Ovary (tissue), 3 donors: ENCODE data around the gene LRRK2.

Source experiments
- EP300 ChIP-seq: sonication (generic); formaldehyde crosslinking; IDR thresholded peaks from one replicate; pipeline ENCODE4 v1.6.1; 2017; ENCODE audit warnings: antibody characterized with exemption
- POLR2A ChIP-seq: fragments of 450-650 bp; IDR thresholded peaks from one replicate; pipeline ENCODE4 v1.6.1; 2017; ENCODE audit warnings: antibody characterized with exemption, mild to moderate bottlenecking, moderate library complexity
- TF ChIP-seq, protein P1 (sequence below), 3 donors: fragments of 450-650 bp in 2 of 3; fragments of 200-600 bp in 1 of 3; IDR thresholded peaks; one replicate each; pipeline versions ENCODE4 v1.5.1 to v1.8.0; 2016 to 2022; ENCODE audit warnings: antibody characterized with exemption in 3 of 3, mild to moderate bottlenecking in 1 of 3
- donor health status: DM: no; HTN: no; CAD: no.

DNA sequence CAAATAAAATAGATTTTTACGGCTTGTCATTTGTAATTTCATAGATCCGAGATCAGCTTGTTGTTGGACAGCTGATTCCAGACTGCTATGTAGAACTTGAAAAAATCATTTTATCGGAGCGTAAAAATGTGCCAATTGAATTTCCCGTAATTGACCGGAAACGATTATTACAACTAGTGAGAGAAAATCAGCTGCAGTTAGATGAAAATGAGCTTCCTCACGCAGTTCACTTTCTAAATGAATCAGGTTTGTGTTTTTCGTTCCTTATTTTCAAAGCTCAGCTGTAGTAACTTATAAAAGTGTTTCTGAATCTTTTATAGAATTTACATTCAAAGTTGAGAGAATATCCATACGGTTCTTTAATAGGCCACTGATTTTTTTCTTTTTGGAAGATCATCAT lies 89.1 kb downstream of the LRRK2 start:
- TF ChIP-seq POLR2A (no peak), EP300 (no peak)
- TF ChIP-seq, protein P1, sequence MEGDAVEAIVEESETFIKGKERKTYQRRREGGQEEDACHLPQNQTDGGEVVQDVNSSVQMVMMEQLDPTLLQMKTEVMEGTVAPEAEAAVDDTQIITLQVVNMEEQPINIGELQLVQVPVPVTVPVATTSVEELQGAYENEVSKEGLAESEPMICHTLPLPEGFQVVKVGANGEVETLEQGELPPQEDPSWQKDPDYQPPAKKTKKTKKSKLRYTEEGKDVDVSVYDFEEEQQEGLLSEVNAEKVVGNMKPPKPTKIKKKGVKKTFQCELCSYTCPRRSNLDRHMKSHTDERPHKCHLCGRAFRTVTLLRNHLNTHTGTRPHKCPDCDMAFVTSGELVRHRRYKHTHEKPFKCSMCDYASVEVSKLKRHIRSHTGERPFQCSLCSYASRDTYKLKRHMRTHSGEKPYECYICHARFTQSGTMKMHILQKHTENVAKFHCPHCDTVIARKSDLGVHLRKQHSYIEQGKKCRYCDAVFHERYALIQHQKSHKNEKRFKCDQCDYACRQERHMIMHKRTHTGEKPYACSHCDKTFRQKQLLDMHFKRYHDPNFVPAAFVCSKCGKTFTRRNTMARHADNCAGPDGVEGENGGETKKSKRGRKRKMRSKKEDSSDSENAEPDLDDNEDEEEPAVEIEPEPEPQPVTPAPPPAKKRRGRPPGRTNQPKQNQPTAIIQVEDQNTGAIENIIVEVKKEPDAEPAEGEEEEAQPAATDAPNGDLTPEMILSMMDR (IDR thresholded peaks at IDR 0.05): no peak
